ENCODE data around the gene SLC8B1. TPM values are rescaled to one million over a fixed set of nuclear protein-coding genes. Genes with fewer than 3 reads are reported as not detected.

Gene SLC8B1
- total and polyA plus RNA-seq, 2 donors: 12.8 to 20.5 TPM

GRCh38 chr12:113322343-113322742, 12.6 kb downstream of the SLC8B1 start:
- H3K36me3 ChIP-seq (ENCODE audit: insufficient read depth): no peaks in the 10 kb centered on the region
- H3K27ac ChIP-seq (ENCODE audit: low read depth): no peak overlapping the region
- no peak overlapping the region for H3K4me3 ChIP-seq (ENCODE audit: low read depth, low read length)
- 95% methylated on average over 2 of the region's 2 CpGs for WGBS
- H3K4me1 ChIP-seq (ENCODE audit: insufficient read depth): no peaks in the 10 kb centered on the region
- DNase-seq (ENCODE audit: extremely low spot score): no peak

GRCh38 chr12:113320401-113320800, 14.5 kb downstream of the SLC8B1 start:
- H3K27ac ChIP-seq (ENCODE audit: low read depth): no peak overlapping the region
- DNase-seq (ENCODE audit: extremely low spot score): no peak
- H3K36me3 ChIP-seq (ENCODE audit: insufficient read depth): no peaks in the 10 kb centered on the region
- no peak overlapping the region for H3K4me3 ChIP-seq (ENCODE audit: low read depth, low read length)
- H3K4me1 ChIP-seq (ENCODE audit: insufficient read depth): no peaks in the 10 kb centered on the region
- 90% methylated on average over 12 of the region's 12 CpGs for WGBS

GRCh38 chr12:113318900-113319628, 15.8 kb downstream of the SLC8B1 start:
- H3K36me3 ChIP-seq (ENCODE audit: insufficient read depth): no peaks in the 10 kb centered on the region
- DNase-seq (ENCODE audit: extremely low spot score): no peak
- H3K4me1 ChIP-seq (ENCODE audit: insufficient read depth): no peaks in the 10 kb centered on the region
- 91% methylated on average over 15 of the region's 15 CpGs for WGBS
- no peak overlapping the region for H3K27ac ChIP-seq (ENCODE audit: low read depth)
- no peak overlapping the region for H3K4me3 ChIP-seq (ENCODE audit: low read depth, low read length)

GRCh38 chr12:113318046-113318656, 16.8 kb downstream of the SLC8B1 start:
- WGBS: 97% methylated on average over 4 of the region's 4 CpGs
- no peaks in the 10 kb centered on the region for H3K36me3 ChIP-seq (ENCODE audit: insufficient read depth)
- no peak overlapping the region for H3K27ac ChIP-seq (ENCODE audit: low read depth)
- H3K4me1 ChIP-seq (ENCODE audit: insufficient read depth): no peaks in the 10 kb centered on the region
- H3K4me3 ChIP-seq (ENCODE audit: low read depth, low read length): no peak overlapping the region
- no peak for DNase-seq (ENCODE audit: extremely low spot score)

- no peak for DNase-seq (ENCODE audit: extremely low spot score)
These were observed 17.8 kb downstream of the SLC8B1 start for GRCh38 chr12:113317122-113317521.

GRCh38 chr12:113316155-113316554, 18.8 kb downstream of the SLC8B1 start:
- Histone ChIP-seq H3K27ac (ENCODE audit: low read depth) (no peak overlapping the region), H3K36me3 (ENCODE audit: insufficient read depth) (no peaks in the 10 kb centered on the region)
- 97% methylated on average over 7 of the region's 7 CpGs for WGBS

More at GRCh38 chr12:113317122-113317521, 17.8 kb downstream of the SLC8B1 start:
- Histone ChIP-seq H3K4me1 (ENCODE audit: insufficient read depth) (no peaks in the 10 kb centered on the region), H3K36me3 (ENCODE audit: insufficient read depth) (no peaks in the 10 kb centered on the region), H3K4me3 (ENCODE audit: low read depth, low read length) (no peak overlapping the region), H3K27ac (ENCODE audit: low read depth) (no peak overlapping the region)
- WGBS: 92% methylated on average over 6 of the region's 6 CpGs

GRCh38 chr12:113315358-113315757, 19.6 kb downstream of the SLC8B1 start:
- Histone ChIP-seq H3K4me1 (ENCODE audit: insufficient read depth) (no peaks in the 10 kb centered on the region), H3K36me3 (ENCODE audit: insufficient read depth) (no peaks in the 10 kb centered on the region), H3K27ac (ENCODE audit: low read depth) (no peak overlapping the region), H3K4me3 (ENCODE audit: low read depth, low read length) (no peak overlapping the region)
- DNase-seq (ENCODE audit: extremely low spot score): no peak
- 75% methylated on average over 9 of the region's 9 CpGs for WGBS

More at GRCh38 chr12:113316155-113316554, 18.8 kb downstream of the SLC8B1 start:
- Histone ChIP-seq H3K4me3 (ENCODE audit: low read depth, low read length) (no peak overlapping the region), H3K4me1 (ENCODE audit: insufficient read depth) (no peaks in the 10 kb centered on the region)
- no peak for DNase-seq (ENCODE audit: extremely low spot score)

GRCh38 chr12:113314121-113314529, 20.8 kb downstream of the SLC8B1 start:
- H3K4me1 ChIP-seq (ENCODE audit: insufficient read depth): no peaks in the 10 kb centered on the region
- no peak overlapping the region for H3K27ac ChIP-seq (ENCODE audit: low read depth)
- H3K4me3 ChIP-seq (ENCODE audit: low read depth, low read length): no peak overlapping the region
- no peak for DNase-seq (ENCODE audit: extremely low spot score)
- 75% methylated on average over 7 of the region's 7 CpGs for whole genome bisulfite sequencing
- H3K36me3 ChIP-seq (ENCODE audit: insufficient read depth): no peaks in the 10 kb centered on the region

- DNase-seq (ENCODE audit: extremely low spot score): no peak
- Histone ChIP-seq H3K27ac (ENCODE audit: low read depth) (no peak overlapping the region), H3K4me3 (ENCODE audit: low read depth, low read length) (no peak overlapping the region), H3K36me3 (ENCODE audit: insufficient read depth) (no peaks in the 10 kb centered on the region), H3K4me1 (ENCODE audit: insufficient read depth) (no peaks in the 10 kb centered on the region)
- WGBS: 98% methylated on average over 1 of the region's 1 CpG
These were observed 24.4 kb downstream of the SLC8B1 start for GRCh38 chr12:113310489-113310888.

- Histone ChIP-seq H3K36me3 (ENCODE audit: insufficient read depth) (no peaks in the 10 kb centered on the region), H3K27ac (ENCODE audit: low read depth) (no peak overlapping the region), H3K4me1 (ENCODE audit: insufficient read depth) (no peaks in the 10 kb centered on the region), H3K4me3 (ENCODE audit: low read depth, low read length) (no peak overlapping the region)
- 84% methylated on average over 11 of the region's 11 CpGs for WGBS
- DNase-seq (ENCODE audit: extremely low spot score): no peak
These were observed 28.5 kb downstream of the SLC8B1 start for GRCh38 chr12:113306382-113306781.

GRCh38 chr12:113305281-113305856, 29.5 kb downstream of the SLC8B1 start:
- no peak overlapping the region for H3K4me3 ChIP-seq (ENCODE audit: low read depth, low read length)
- 95% methylated on average over 11 of the region's 11 CpGs for WGBS
- no peaks in the 10 kb centered on the region for H3K36me3 ChIP-seq (ENCODE audit: insufficient read depth)
- no peaks in the 10 kb centered on the region for H3K4me1 ChIP-seq (ENCODE audit: insufficient read depth)
- no peak overlapping the region for H3K27ac ChIP-seq (ENCODE audit: low read depth)
- no peak for DNase-seq (ENCODE audit: extremely low spot score)

- no peak for DNase-seq (ENCODE audit: extremely low spot score)
- 61% methylated on average over 19 of the region's 19 CpGs for WGBS
- Histone ChIP-seq H3K4me1 (ENCODE audit: insufficient read depth) (no peaks in the 10 kb centered on the region), H3K27ac (ENCODE audit: low read depth) (no peak overlapping the region), H3K4me3 (ENCODE audit: low read depth, low read length) (no peak overlapping the region), H3K36me3 (ENCODE audit: insufficient read depth) (no peaks in the 10 kb centered on the region)
These were observed 31.8 kb downstream of the SLC8B1 start for GRCh38 chr12:113302886-113303640.

- DNase-seq (ENCODE audit: extremely low spot score): no peak
- Histone ChIP-seq H3K4me3 (ENCODE audit: low read depth, low read length) (no peak overlapping the region), H3K4me1 (ENCODE audit: insufficient read depth) (no peaks in the 10 kb centered on the region), H3K36me3 (ENCODE audit: insufficient read depth) (no peaks in the 10 kb centered on the region), H3K27ac (ENCODE audit: low read depth) (no peak overlapping the region)
- WGBS: 84% methylated on average over 8 of the region's 8 CpGs
These were observed 32.4 kb downstream of the SLC8B1 start for GRCh38 chr12:113302466-113302865.
